GM12872 (cell line): ENCODE measurements around the gene ZFYVE28.

Experiments used
- TF ChIP-seq, protein P1 (sequence below): IDR thresholded peaks from 3 replicates; pipeline ENCODE4 v1.5.1; 2011; ENCODE audit warnings: low read depth, mild to moderate bottlenecking, low read length, moderate library complexity; ENCODE audit not compliant: insufficient read depth

The ZFYVE28 gene

GRCh38 chr4:2458546-2459491 is 40.4 kb upstream of the ZFYVE28 start:
- TF ChIP-seq, protein P1, sequence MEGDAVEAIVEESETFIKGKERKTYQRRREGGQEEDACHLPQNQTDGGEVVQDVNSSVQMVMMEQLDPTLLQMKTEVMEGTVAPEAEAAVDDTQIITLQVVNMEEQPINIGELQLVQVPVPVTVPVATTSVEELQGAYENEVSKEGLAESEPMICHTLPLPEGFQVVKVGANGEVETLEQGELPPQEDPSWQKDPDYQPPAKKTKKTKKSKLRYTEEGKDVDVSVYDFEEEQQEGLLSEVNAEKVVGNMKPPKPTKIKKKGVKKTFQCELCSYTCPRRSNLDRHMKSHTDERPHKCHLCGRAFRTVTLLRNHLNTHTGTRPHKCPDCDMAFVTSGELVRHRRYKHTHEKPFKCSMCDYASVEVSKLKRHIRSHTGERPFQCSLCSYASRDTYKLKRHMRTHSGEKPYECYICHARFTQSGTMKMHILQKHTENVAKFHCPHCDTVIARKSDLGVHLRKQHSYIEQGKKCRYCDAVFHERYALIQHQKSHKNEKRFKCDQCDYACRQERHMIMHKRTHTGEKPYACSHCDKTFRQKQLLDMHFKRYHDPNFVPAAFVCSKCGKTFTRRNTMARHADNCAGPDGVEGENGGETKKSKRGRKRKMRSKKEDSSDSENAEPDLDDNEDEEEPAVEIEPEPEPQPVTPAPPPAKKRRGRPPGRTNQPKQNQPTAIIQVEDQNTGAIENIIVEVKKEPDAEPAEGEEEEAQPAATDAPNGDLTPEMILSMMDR = no peak

DNA sequence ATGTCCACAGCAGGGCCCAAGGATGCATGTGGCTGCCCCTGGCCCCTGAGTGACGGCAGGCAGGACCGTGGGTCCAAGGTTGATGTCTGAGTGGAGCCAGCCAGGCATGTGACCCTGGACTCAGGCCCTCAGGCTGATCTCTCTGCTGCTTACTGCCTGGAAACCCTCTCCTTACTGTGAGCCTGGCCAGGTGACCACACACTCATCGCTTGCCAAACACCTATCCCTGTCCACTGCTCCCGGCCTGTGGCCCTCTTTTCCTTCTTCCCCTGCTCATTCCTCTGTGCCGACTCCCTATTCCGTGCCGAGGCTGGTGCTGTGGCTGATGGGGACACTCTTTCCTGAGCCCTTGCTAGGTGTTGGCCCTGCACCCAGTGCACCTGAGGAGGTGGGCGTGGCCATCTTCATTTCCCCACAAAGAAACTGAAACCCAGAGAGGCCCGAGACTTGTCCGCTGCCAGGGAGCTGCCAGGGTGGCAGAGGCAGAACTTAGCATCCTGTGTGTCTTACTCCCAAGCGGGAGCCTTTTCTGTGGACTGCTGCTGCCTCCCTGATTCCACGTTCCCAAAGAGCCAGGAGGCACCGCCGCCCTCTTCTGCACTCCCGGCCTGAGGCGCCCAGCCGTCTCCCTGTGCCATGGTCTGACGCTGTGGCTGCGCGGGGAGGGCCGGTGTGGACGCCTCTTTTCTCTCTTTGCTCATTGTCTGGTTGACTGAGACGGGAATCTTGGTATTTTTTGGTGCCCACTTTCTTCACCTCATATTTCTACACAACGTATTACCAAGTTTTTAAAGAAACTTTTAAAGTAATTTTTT is 39.2 kb upstream of the ZFYVE28 start:
- TF ChIP-seq, protein P1 = no peak

- TF ChIP-seq, protein P1 = no peak
Measured at GRCh38 chr4:2451821-2452785, 33.7 kb upstream of the ZFYVE28 start.

- TF ChIP-seq, protein P1 = no peak
Measured at GRCh38 chr4:2451036-2451520, 32.6 kb upstream of the ZFYVE28 start.

GRCh38 chr4:2450394-2451035 is 32.1 kb upstream of the ZFYVE28 start:
- TF ChIP-seq, protein P1 = no peak

DNA sequence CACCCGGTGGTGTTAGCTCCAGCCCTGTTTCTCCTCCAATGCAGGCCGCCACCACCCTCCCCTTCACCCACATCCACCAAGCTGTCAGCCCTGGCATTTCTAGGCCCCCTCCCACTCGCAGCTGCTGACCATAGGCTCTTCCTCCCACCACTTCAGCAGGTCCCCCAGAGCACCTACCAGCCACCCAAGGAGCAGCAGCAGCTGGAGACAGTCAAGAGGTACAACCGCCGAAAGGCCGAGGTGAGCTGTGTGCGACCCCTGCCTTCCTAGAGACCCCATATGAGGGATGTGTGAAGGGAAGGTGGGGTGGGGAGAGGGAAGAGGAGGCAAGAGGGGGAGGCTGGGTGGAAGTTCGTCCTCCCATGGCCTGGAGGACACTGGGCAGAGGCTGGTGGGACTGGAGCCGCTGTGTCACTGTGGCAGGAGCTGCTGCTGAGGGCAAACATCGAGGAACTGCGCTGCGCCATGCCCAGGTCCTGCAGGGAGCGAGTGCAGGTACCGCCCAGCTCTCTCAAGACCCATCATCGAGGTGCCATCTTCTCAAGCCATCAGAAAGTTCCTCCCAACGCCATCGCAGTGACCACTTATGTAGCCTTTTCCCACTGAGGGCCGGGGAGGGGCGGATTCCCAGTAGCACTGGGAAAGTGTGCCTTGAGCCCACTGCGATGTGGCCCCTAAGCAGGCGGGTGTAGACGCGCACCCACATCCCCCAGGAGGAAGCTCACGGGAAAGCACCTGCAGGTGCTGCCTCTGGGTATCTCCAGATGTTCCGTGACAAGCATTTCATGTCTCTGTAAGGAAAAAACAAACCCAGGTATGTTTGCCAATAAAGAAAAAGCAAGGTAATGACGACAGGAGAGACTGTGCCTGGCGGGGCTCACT is 31.3 kb upstream of the ZFYVE28 start:
- TF ChIP-seq, protein P1 = no peak
